Neural progenitor cell (in vitro differentiated cells): ENCODE data around the gene ZRANB2.

Source experiments
- CTCF ChIP-seq: fragments of 200-600 bp; sonication (generic); IDR thresholded peaks from 2 replicates; pipeline ENCODE4 v1.5.1; 2017; ENCODE audit warnings: antibody characterized with exemption, mild to moderate bottlenecking
- EZH2 ChIP-seq: fragments of 200-600 bp; sonication (generic); IDR thresholded peaks from 2 replicates; pipeline ENCODE4 v1.6.1; 2017; ENCODE audit warnings: antibody characterized with exemption, mild to moderate bottlenecking, moderate library complexity
- EZH2phosphoT487 ChIP-seq: fragments of 200-600 bp; sonication (generic); IDR thresholded peaks from 2 replicates; pipeline ENCODE4 v1.6.1; 2017; ENCODE audit warnings: antibody characterized with exemption

GRCh38 chr1:71104417-71104816, 23.6 kb upstream of the ZRANB2 start:
- TF ChIP-seq CTCF, result no peak
- no peak for TF ChIP-seq EZH2
- TF ChIP-seq EZH2phosphoT487, result no peak
